ENCODE data around the gene ABCG2.

The ABCG2 gene

DNA sequence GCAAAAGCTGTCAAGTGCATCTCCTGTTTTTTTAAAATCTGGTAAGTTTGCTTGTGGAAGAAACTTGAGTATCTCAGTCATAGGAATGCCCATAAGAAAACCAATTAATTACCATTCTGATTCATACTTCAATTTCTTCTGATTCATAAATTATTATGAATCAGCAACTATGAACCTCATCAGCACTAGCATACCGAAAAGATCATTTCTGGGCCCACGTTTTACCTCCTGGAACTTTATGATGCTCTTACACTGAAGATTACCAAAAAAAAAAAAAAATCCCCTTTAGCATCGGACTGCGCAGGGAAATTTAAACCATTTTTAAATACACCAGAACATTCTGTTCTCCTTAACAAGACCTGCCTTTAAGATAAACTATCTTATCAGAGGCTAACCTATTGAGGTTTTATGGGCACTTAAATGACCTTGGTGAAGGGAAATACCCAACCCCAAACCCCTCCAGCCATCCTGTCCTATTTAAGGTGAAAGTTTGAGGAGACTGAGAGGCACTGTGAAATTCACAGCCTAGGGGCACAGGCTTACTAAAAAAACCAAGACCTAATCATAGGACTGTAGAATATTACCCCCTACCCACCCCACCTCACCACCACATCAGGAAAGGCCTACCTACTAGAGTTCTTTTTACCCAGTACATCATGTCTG, 38.2 kb upstream of the ABCG2 start:
- H3K4me3 ChIP-seq (ENCODE audit: low read depth, low read length): no peak overlapping the region
- no peak for TF ChIP-seq CTCF (IDR thresholded peaks at IDR 0.05; ENCODE audit: low read depth, low read length, missing control alignments)
- DNase-seq (ENCODE audit: low read depth): no peak

- no peak for DNase-seq (ENCODE audit: low read depth)
- no peak overlapping the region for H3K4me3 ChIP-seq (ENCODE audit: low read depth, low read length)
- no peak for TF ChIP-seq CTCF (IDR thresholded peaks at IDR 0.05; ENCODE audit: low read depth, low read length, missing control alignments)
Observed at GRCh38 chr4:88196013-88196365, 37.5 kb upstream of the ABCG2 start.

DNA sequence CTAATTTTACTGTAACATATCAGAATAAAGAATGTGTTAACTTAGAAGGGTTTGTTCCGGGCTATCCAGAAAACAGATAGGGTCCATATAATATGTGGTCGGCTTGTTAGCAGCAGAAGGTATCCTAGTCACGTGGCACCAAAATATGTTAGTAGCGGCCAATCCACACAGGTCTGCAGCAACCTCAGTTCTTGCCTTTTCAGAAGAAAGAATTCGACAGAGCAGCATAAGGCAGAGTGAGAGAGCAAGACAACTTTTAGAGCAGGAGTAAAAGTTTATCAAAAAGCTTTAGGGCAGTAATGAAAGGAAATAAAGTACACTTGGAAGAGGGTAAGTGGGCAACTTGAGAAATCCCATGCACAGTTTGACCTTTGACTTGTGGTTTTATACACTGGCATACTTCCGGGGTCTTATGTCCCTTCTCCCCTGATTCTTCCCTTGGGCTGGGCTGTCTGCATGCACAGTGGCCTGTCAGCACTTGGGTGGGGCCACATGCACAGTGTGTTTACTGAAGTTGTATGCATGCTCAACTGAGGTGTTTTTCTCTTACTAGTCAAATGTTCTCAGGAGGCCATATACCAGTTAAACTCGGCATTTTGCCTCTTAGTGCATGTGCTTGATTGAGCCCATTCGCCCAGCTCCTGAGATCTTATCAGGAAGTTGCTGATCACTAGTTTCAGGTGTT, 37.0 kb upstream of the ABCG2 start:
- no peak for DNase-seq (ENCODE audit: low read depth)
- TF ChIP-seq CTCF (IDR thresholded peaks at IDR 0.05; ENCODE audit: low read depth, low read length, missing control alignments): no peak
- H3K4me3 ChIP-seq (ENCODE audit: low read depth, low read length): no peak overlapping the region

GRCh38 chr4:88191404-88191803, 33.0 kb upstream of the ABCG2 start:
- no peak for DNase-seq (ENCODE audit: low read depth)
- no peak for TF ChIP-seq CTCF (IDR thresholded peaks at IDR 0.05; ENCODE audit: low read depth, low read length, missing control alignments)

DNA sequence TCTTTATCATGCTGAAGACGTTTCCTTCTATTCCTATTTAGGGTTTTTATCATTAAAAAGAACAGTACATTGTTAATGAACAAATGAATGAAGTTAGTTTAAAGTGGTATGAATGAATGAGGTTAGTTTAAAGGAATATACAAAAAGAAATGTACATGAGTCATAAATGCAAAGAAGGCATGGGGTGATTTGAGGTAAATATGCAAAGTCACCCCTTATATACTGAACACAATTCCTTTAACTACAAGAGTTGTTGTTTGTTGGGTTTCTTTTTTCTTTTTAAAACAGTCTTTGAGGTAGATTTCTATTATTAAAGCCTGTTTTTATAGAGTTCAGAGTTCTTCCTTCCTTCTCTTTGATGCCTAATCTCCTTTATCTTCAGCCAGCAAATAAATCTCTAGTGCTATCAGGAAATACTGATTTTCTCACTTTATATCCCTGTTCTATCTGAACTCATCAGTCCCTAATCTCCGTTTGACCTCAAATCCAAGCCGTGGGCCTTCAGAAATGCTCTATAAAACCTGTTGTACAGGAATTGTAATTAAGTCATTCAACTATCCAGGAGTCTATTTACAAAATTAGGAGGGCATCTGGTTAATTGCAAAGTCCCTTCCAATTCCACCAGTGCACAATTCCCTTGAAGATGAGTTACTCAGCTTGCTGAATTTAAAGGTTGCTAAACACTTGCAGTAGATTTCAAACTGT, 31.6 kb upstream of the ABCG2 start:
- no peak for DNase-seq (ENCODE audit: low read depth)
- H3K4me3 ChIP-seq (ENCODE audit: low read depth, low read length): no peak overlapping the region
- TF ChIP-seq CTCF (IDR thresholded peaks at IDR 0.05; ENCODE audit: low read depth, low read length, missing control alignments): no peak

More at GRCh38 chr4:88191404-88191803, 33.0 kb upstream of the ABCG2 start:
- no peak overlapping the region for H3K4me3 ChIP-seq (ENCODE audit: low read depth, low read length)

DNA sequence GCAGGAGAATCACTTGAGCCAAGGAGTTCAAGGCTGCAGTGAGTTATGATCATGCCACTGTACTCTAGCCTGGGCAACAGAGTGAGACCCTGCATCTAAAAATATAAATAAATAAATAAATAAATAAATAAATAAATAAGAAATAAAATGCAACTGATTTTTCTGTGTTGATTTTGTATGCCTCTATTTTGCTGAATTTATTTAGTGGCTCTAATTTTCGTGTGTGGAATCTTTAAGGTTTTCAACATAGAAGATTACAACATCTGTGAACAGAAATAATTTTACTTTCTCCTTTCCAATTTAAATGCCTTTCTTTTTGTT, 30.9 kb upstream of the ABCG2 start:
- TF ChIP-seq CTCF (IDR thresholded peaks at IDR 0.05; ENCODE audit: low read depth, low read length, missing control alignments): no peak
- DNase-seq (ENCODE audit: low read depth): no peak
- no peak overlapping the region for H3K4me3 ChIP-seq (ENCODE audit: low read depth, low read length)

Measured in GM12864 (cell line).